ENCODE data around the gene SLC12A8.

The SLC12A8 gene

DNA sequence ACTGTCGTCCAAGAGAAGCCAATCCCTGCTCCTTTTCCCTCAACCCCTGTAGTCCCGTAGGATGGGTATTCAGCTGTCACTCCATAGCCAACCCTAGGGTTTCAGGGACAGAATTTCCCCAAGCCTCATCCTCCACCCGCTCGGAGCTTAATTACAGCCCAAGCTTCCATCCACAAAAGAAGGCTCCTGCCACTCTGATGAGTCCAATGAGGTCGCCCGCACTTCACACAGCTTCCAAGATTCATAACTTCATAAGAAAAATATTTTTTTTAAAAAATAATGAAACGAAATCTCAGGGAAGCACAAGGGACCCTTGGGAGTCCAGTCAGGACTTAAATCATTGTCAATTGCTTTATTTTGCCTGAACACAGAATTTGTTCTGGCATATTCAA lies 75.6 kb downstream of the SLC12A8 start:
- DNase-seq: no peak

- DNase-seq: no peak
These were observed 76.0 kb downstream of the SLC12A8 start for GRCh38 chr3:125136515-125136914.

DNA sequence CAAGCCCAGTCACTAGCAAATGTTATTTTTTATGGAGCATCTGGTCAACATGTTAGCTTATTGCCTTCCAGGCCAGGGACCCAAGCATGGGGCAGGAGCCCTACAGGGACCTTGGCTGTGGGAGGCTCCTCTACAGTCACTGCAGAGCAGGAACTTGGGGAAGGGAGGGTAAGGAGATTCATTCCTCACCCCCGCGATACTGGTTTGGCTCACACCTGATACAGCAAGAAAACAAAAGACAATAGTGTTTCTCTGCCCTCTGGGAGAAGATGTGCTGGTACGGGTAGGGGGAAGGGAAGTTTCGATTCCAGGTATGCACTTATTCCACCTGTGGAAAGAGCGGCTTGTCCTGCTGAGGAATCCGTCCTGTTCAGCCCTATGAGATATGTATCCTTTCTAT lies 77.6 kb downstream of the SLC12A8 start:
- no peak for DNase-seq

DNA sequence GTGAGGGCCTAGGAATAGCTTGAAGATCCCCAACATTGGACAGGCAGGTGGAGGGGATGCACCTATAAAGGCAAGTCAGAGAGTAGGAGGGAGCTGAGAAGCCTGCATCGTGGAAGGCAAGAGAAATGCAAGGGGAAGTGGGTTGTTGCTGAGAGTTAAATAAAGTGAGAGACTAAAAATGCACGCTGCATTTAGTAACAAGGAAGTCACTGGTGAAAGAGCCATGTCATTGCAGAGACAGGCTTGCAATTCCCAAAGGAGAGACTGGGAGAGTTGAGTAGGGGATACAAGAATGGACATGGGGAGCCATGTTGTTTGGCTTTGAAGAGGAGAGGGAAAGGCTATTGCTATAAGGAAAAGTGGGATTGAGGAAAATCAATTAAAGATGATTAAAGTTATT lies 79.7 kb downstream of the SLC12A8 start:
- DNase-seq: no peak

DNA sequence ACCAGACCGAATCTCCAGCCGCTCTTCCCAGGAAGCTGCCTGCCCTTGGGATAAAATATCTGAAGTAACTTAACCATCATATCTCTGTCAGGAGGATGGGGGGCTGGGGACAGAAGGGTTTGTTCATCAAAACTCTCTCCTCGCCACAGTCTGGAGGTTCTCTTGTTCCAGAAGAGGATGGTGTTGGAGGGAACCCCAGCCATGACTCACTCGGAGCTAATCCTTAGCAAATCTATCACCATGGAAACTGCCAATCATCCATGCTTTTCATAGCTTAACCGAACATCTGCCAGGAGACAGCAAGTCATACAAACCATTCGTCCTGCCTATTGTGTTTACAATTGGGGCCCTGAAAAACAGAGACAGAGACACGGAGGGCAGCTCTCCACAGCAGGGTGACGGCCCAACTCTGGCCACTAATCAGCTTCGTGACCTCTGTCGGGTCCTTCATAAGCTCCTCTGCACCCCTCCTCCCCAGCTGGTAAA lies 83.0 kb downstream of the SLC12A8 start:
- DNase-seq: no peak

DNA sequence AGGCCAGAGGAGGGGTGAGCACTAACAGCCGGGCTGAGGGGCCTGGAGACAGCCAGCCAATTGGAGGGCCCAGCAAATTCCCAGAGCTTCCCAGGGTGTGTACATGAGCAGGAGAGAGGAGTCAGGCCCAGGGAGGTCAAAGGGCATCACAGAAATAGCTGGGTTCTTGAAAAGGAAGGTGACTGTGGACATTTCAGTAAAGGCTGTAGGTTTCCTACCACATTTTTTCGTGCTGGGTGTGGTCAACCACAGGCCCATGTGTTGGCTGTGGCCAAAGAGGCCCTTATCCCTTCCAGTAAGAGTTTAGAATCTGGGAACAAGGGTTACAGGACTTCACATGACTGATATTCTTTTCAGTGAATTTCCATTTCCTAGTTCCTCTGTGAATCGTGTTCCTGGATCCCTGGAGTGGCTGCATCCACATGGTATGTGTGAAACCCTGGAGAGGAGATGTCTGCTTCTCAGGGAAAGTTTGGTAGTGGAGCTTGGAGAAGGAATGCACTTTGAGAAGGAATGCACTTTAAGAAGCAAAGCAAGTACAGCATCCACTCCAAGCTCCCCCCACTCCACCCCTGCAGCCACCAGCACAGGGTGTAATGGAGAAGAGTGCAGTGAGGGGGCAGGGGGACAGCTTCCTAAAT lies 83.6 kb downstream of the SLC12A8 start:
- no peak for DNase-seq

DNA sequence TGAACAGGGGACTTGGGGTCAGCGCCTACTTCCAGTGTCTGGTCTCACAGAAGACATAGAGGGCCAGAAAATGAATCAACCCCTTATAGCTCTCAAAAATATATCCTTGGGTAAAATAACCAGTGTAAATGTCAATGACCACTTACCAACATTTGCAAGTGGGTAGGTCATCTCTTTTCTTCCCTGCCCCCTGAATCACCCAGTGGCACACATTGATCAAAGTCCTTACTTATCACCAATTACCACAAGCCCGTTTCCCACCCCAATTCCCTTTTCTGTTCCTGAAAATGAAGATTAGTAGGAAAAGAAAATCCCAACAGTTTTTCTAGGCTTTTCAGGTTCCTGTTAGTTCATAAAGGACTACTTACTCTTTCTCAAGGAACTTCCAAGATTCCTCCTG lies 86.2 kb downstream of the SLC12A8 start:
- no peak for DNase-seq

DNA sequence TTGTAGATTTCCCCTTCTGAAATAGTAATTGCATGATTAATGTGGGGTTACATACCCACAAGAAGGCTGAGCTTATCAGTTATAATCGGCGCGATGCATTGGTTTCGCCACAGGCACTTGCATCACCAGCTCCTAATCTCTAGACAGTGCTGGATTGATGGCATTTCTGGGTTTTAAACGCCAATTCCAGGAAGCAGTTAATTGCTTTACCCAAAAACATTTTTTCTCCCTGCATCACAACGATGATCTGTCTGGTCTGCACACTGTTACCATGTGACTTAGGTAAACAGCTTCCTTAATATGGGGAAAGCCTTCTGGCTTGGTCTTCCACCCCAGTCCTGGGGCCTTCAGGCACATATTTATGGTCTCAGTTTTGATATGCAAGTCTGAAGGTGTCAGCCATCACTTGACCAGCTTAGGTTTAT lies 86.7 kb downstream of the SLC12A8 start:
- DNase-seq: no peak

DNA sequence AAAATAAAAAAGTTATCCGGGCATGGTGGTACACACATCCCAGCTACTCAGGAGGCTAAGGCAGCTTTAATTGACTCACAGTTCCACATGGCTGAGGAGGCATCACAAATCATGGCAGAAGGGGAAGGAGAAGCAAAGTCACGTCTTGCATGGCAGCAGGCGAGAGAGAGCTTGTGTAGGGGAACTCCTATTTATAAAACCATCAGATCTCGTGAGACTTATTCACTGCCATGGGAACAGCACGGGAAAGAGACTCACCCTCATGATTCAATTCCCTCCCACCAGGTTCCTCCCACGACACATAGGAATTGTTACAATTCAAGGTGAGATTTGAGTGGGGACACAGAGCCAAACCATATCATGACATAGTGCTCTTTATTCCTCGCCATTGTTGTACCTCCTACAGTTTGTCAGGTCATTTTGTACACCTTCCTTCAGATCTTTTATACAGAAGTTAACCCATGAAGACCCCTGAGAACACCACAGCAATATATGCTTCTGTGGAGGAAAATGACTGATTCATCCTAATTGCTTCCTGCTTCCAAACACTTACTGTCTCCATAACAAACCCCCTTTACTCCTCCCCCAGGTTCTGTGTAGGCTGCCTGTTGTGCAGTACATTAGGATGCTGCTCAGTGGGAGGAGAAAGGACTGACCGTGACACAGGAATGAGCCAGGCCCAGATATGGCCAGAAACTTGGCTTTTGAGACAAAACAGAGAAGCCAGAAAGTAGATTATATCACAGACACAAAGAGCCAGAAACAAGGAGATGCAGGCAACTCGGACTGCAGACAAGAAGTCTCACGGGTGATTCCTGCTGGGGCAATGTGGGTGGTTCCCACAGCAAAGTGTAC lies 88.9 kb downstream of the SLC12A8 start:
- no peak for DNase-seq

DNA sequence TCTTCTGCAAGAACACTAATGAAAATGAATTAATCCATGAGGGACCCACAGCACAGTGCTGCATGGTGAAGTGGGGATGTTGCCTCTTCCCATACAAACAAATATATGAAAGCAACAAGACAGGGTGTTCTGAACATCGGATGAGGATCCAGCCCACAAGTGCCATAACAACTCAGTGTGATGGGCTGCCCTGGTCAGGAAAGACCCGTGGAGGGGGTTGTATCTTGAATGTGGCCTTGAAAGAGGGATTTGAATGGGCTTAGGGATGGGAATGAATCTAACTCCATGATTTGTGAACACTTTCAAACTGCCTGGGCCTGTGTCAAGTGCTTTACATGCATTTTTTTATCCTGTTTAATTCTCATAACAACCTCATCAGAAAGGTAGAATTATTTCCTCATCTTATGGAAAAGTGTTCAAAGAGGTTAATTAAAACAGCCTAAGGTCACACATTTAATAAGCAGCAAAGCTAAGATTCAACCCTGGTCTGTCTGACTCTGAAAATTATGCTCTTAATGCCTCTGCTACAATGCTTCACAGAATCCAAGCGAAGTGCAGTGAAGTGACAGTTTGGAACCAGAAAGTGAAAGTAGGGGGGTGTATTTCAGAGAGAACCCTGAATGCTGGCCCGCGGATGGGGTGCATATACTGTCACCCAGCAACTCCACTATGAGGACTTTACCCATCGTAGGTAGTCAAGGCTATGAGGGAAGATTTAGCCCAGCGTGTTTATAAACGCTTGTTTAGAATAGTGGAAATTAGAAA lies 91.1 kb downstream of the SLC12A8 start:
- DNase-seq: no peak

- DNase-seq: no peak
These were observed 92.0 kb downstream of the SLC12A8 start for GRCh38 chr3:125120379-125121122.

DNA sequence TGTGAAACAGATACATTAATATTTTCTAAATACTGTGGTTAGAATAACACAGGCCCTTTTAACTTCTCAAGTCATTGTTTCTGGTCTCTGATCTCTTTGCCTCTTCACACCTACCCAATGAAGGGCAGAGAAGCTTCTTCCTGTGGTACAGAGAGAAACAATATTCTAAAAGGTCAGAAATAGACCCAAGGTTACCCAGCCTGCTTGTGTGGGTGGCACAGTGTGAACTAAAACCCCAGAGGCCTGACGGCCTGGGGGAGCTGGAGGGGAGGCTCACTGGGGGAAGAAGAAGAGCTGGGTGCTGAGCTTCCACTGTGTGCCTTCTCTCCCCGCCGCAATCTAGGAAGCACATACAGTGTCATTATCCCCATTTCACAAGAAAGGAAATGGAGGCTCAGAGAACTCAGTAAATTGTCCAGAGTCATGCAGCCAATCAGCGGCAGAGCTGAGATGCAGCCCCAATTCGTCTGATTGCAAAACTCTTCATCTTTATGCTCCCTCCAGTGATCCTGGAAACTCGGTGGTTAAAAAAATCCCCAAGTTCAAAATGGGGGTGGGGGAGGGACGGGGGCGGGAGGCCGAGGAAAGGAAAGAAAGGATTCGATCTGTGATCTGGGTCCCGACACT lies 92.7 kb downstream of the SLC12A8 start:
- no peak for DNase-seq

DNA sequence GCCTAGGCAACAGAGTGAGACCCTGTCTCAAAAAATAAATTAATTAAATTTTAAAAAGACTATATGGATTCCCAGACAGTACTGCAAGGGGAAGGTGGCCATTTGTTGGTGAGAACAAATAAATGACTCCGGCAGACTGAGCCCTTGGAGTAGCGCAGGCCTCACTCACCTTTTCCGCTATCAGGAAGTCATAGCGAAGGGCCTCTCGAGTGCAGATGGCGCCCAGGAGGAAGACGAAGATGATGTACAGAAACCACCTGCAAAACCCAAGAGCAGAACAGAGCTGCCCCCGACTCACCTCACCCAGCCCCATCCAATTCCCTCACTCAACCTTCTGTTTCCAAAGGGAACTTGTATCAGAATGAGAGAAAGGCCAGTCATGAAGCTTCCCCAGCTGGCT lies 93.9 kb downstream of the SLC12A8 start:
- DNase-seq: no peak

DNA sequence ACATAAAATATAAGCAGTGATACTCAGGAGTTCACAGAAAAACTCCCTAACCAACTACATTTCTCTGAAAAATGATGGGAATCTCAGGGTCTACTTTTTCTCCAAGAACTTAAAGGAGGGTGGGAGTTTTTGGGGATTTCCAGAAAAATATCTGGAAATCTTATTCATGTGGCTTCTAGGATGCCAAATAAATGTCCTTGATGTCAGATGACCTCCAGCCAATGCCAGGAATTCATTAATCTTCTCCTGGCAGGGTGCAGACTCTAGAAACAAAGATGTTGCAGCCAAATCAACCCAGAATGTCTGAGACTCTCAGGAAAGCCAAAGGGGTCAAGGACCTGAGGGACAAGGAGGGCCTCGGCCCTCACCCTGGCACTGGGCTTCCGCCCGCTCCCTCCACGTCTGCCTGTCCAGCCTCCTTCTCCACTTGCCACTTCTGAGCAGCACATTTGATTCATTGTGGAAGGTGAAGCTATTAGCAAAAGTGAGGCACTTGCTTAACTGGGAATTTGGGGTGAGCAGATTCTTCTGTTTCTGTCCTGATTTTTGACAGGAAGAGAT lies 94.8 kb downstream of the SLC12A8 start:
- DNase-seq: no peak

DNA sequence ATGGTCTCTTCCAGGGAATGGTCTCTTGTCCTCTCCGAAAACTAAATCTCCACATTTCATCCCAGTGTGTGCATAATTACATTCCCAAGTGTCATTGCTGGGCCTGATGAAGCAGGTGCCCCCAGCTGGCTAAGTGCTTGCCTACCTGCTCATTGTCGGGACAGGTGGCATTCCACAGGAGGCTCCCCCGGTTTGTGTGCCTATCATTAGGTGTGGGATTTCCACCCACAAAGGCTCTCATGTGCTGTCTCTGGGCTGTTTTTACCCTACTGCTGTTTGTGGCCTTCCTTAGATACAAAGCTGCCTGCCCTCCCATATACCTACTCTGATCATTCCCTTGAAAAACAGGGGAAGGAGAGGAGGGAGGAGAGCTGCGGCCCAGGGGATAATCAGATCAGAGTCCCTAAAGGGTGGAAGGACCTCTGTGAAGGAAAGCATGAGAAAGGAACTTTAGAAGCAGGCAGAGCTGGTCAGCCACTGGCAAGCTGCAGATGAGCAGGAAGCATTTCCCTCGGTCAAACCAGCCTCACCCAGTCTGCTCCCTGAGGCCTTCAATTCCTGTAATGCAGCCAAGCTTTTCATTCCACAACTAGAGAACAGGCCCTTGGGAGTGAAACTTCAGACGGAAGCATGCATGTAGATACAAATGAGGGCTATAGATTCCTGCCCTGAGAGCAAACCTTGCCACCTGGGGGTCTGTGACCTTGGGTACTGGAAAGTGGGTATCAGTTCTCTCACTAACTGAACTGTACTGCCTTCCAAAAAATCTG lies 96.1 kb downstream of the SLC12A8 start:
- no peak for DNase-seq

- DNase-seq: no peak
These were observed 96.9 kb downstream of the SLC12A8 start for GRCh38 chr3:125115640-125116039.

DNA sequence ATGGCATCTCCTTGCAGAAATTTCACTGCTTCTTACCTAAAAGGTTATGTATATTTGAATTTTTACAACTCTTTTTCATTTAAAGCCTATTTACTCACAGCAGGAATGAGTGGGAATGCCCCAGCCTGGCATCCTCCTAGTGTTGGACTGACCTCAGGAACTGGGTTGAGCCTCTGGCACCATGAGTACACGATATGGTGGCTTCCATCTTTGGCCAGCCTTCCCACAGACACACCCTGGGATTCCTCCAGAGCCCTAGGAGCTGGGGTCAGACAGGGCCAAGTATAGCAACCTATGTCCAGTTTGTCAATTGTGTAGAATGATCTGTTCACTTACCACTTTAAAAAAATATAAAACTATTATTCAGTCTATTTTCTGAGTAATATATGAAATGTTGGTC lies 99.6 kb downstream of the SLC12A8 start:
- no peak for DNase-seq

- no peak for DNase-seq
These were observed 101.6 kb downstream of the SLC12A8 start for GRCh38 chr3:125110876-125111480.

DNA sequence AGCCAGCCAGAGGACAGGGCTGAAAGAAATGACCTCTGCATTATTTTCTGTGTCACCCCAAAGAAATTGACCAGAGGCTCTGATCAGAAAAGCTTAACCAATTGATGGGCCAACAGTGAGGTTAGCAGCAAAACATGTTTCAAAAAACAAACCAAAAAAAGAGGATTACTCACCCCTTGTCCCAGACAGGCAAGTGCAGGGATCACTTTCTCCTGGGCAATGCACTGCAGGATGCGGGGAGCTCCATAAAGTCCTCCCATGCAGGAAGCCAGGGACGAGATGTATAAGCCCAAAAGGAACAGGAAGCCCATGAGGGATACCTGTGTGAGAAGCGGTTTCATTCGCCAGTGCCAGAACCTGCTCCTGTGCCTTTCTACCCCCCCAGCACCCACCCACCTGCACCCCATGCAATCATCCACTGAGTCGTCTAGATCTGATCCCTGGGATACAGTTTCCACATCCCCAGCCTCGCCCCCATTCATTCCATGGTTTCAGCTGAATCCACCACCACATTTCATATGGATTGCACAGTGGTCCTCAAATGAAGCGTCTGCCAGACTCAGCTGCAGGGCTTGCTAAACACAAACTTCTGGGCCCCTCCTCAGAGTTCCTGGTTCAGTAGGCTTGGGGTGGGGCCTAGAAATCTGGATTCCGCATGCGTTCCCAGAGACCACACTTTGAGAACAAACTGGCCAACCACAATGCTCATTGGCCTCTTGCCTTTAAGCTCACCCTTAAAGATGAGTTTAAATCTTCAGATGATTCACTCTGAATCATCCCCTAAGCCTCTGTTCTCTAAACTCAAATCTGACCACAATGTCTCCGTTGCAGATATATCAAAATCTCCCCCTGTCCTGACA lies 102.3 kb downstream of the SLC12A8 start:
- no peak for DNase-seq

DNA sequence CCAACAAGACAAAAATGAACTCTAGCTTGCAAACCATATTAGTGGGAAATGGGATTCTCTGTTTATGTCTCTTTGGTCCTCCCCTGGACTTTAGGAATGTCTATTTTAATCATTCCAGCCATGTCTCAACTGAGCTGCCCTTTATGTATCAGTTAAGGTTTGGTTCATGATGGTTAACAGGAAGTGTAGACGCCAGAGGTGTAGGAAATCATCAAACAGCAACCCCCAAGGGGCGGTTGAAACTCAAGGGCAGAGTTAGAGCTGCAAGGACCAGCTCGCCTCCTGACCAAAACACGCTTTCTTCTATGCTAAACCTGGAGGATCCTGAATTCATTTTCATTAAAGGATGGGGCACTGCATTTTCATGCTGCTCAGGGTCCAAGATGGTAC lies 103.0 kb downstream of the SLC12A8 start:
- no peak for DNase-seq
